Stimulated activated naive CD8-positive, alpha-beta T cell treated with anti-CD3 and anti-CD28 coated beads, Interleukin-15, Interleukin-2, amounts not matched to agents 100 ng/mL and 50 ng/mL, for 24 hours (primary cell): ENCODE data around the gene MUTYH.

Experiments
- H3K27ac Mint-ChIP-seq: one replicate; pipeline ENCODE4 v1.8.0; 2021; ENCODE audit warnings: mild to moderate bottlenecking, mixed read lengths
- H3K27me3 Mint-ChIP-seq: one replicate; pipeline ENCODE4 v1.8.0; 2021; ENCODE audit warnings: mixed read lengths
- H3K36me3 Mint-ChIP-seq: one replicate; pipeline ENCODE4 v1.8.0; 2021; ENCODE audit warnings: low read depth, mixed read lengths
- H3K4me1 Mint-ChIP-seq: one replicate; pipeline ENCODE4 v1.8.0; 2021; ENCODE audit warnings: low read depth, mixed read lengths
- H3K4me3 Mint-ChIP-seq: one replicate; pipeline ENCODE4 v1.8.0; 2021; ENCODE audit warnings: mild to moderate bottlenecking, mixed read lengths
- H3K9me3 Mint-ChIP-seq: one replicate; pipeline ENCODE4 v1.8.0; 2021; ENCODE audit warnings: mixed read lengths

Gene MUTYH

GRCh38 chr1:45335855-45336324 is 4.3 kb downstream of the MUTYH start:
- H3K4me3 Mint-ChIP-seq: no peak overlapping the region
- no peaks in the 10 kb centered on the region for H3K27me3 Mint-ChIP-seq
- H3K36me3 Mint-ChIP-seq: peaks cover 45% of the 10 kb centered on the region
- no peak overlapping the region for H3K27ac Mint-ChIP-seq
- no peaks in the 10 kb centered on the region for H3K9me3 Mint-ChIP-seq
- peaks cover 37% of the 10 kb centered on the region for H3K4me1 Mint-ChIP-seq

GRCh38 chr1:45334308-45335245 is 5.7 kb downstream of the MUTYH start:
- Mint-ChIP-seq H3K36me3 (peaks cover 44% of the 10 kb centered on the region), H3K4me3 (no peak overlapping the region), H3K27ac (peak overlapping the region; percentile 20), H3K9me3 (no peaks in the 10 kb centered on the region), H3K27me3 (no peaks in the 10 kb centered on the region), H3K4me1 (peaks cover 29% of the 10 kb centered on the region)

- no peaks in the 10 kb centered on the region for H3K27me3 Mint-ChIP-seq
- no peak overlapping the region for H3K4me3 Mint-ChIP-seq
- peaks cover 45% of the 10 kb centered on the region for H3K36me3 Mint-ChIP-seq
- H3K4me1 Mint-ChIP-seq: peaks cover 21% of the 10 kb centered on the region
- H3K27ac Mint-ChIP-seq: no peak overlapping the region
- H3K9me3 Mint-ChIP-seq: no peaks in the 10 kb centered on the region
These were observed 7.9 kb downstream of the MUTYH start for GRCh38 chr1:45332346-45332720.

- peaks cover 21% of the 10 kb centered on the region for H3K4me1 Mint-ChIP-seq
- H3K9me3 Mint-ChIP-seq: no peaks in the 10 kb centered on the region
- H3K27me3 Mint-ChIP-seq: no peaks in the 10 kb centered on the region
- no peak overlapping the region for H3K27ac Mint-ChIP-seq
- no peak overlapping the region for H3K4me3 Mint-ChIP-seq
- H3K36me3 Mint-ChIP-seq: peaks cover 44% of the 10 kb centered on the region
These were observed 8.5 kb downstream of the MUTYH start for GRCh38 chr1:45331436-45332345.

GRCh38 chr1:45329445-45329844 is 10.8 kb downstream of the MUTYH start:
- Mint-ChIP-seq H3K4me3 (peak overlapping the region; percentile 56), H3K9me3 (no peaks in the 10 kb centered on the region), H3K27me3 (no peaks in the 10 kb centered on the region), H3K4me1 (peaks cover 28% of the 10 kb centered on the region), H3K27ac (peak overlapping the region; percentile 34), H3K36me3 (peaks cover 41% of the 10 kb centered on the region)

GRCh38 chr1:45328680-45329079 is 11.6 kb downstream of the MUTYH start:
- H3K27ac Mint-ChIP-seq: peak overlapping the region; percentile 84
- H3K36me3 Mint-ChIP-seq: peaks cover 33% of the 10 kb centered on the region
- peaks cover 25% of the 10 kb centered on the region for H3K4me1 Mint-ChIP-seq
- no peaks in the 10 kb centered on the region for H3K27me3 Mint-ChIP-seq
- no peaks in the 10 kb centered on the region for H3K9me3 Mint-ChIP-seq
- H3K4me3 Mint-ChIP-seq: peak overlapping the region; percentile 87

- H3K27ac Mint-ChIP-seq: peak overlapping the region; percentile 83
- peaks cover 25% of the 10 kb centered on the region for H3K4me1 Mint-ChIP-seq
- H3K4me3 Mint-ChIP-seq: peak overlapping the region; percentile 87
- H3K27me3 Mint-ChIP-seq: no peaks in the 10 kb centered on the region
- peaks cover 32% of the 10 kb centered on the region for H3K36me3 Mint-ChIP-seq
- H3K9me3 Mint-ChIP-seq: no peaks in the 10 kb centered on the region
These were observed 12.4 kb downstream of the MUTYH start for GRCh38 chr1:45327644-45328515.

- H3K4me3 Mint-ChIP-seq: peak within 1 kb of the TSS; percentile 87
- H3K9me3 Mint-ChIP-seq: no peaks in the 10 kb centered on the region
- no peaks in the 10 kb centered on the region for H3K27me3 Mint-ChIP-seq
- H3K4me1 Mint-ChIP-seq: peaks cover 25% of the 10 kb centered on the region
- H3K27ac Mint-ChIP-seq: peak within 1 kb of the TSS; percentile 84
- H3K36me3 Mint-ChIP-seq: peaks cover 32% of the 10 kb centered on the region
These were observed 13.3 kb downstream of the MUTYH start, which contains the start of gene HPDL for GRCh38 chr1:45326627-45327623. Gene HPDL, plus strand, starts transcription at chr1:45326895. Its CDS starts 254 bp downstream, at chr1:45327149.

- H3K4me3 Mint-ChIP-seq: peak overlapping the region; percentile 87
- H3K4me1 Mint-ChIP-seq: peaks cover 25% of the 10 kb centered on the region
- peaks cover 30% of the 10 kb centered on the region for H3K36me3 Mint-ChIP-seq
- H3K27me3 Mint-ChIP-seq: no peaks in the 10 kb centered on the region
- no peaks in the 10 kb centered on the region for H3K9me3 Mint-ChIP-seq
- peak overlapping the region; percentile 84 for H3K27ac Mint-ChIP-seq
These were observed 14.3 kb downstream of the MUTYH start for GRCh38 chr1:45325851-45326506.

- Mint-ChIP-seq H3K36me3 (no peaks in the 10 kb centered on the region), H3K9me3 (no peaks in the 10 kb centered on the region), H3K4me3 (no peak overlapping the region), H3K27me3 (no peaks in the 10 kb centered on the region), H3K27ac (no peak overlapping the region), H3K4me1 (peaks cover 12% of the 10 kb centered on the region)
These were observed 17.7 kb downstream of the MUTYH start for GRCh38 chr1:45322486-45323040.

GRCh38 chr1:45321444-45321843 is 18.8 kb downstream of the MUTYH start:
- H3K4me1 Mint-ChIP-seq: peaks cover 10% of the 10 kb centered on the region
- no peaks in the 10 kb centered on the region for H3K27me3 Mint-ChIP-seq
- no peaks in the 10 kb centered on the region for H3K9me3 Mint-ChIP-seq
- no peak overlapping the region for H3K4me3 Mint-ChIP-seq
- H3K27ac Mint-ChIP-seq: no peak overlapping the region
- H3K36me3 Mint-ChIP-seq: no peaks in the 10 kb centered on the region

GRCh38 chr1:45319761-45320160 is 20.5 kb downstream of the MUTYH start:
- Mint-ChIP-seq H3K36me3 (no peaks in the 10 kb centered on the region), H3K27me3 (no peaks in the 10 kb centered on the region), H3K27ac (no peak overlapping the region), H3K9me3 (no peaks in the 10 kb centered on the region), H3K4me3 (no peak overlapping the region), H3K4me1 (no peaks in the 10 kb centered on the region)

- H3K9me3 Mint-ChIP-seq: no peaks in the 10 kb centered on the region
- no peak overlapping the region for H3K4me3 Mint-ChIP-seq
- no peak overlapping the region for H3K27ac Mint-ChIP-seq
- no peaks in the 10 kb centered on the region for H3K4me1 Mint-ChIP-seq
- H3K36me3 Mint-ChIP-seq: no peaks in the 10 kb centered on the region
- no peaks in the 10 kb centered on the region for H3K27me3 Mint-ChIP-seq
These were observed 23.1 kb downstream of the MUTYH start for GRCh38 chr1:45317166-45317565.
